HepG2 (cell line): ENCODE data around the gene PCIF1. TPM values are rescaled to one million over a fixed set of nuclear protein-coding genes. Genes with fewer than 3 reads are reported as not detected.
A peak's percentile ranks its signal among the peaks of the same experiment; 100 is the strongest.

ENCODE experiments used
- ATF7-NPFF ChIP-seq: sonication (generic); formaldehyde crosslinking; IDR thresholded peaks from 2 replicates; pipeline ENCODE4 v1.8.1; 2023; ENCODE audit warnings: mild to moderate bottlenecking, low read depth, missing genetic modification reagents, moderate library complexity
- CREB1 ChIP-seq, 2 experiments: fragments of 450-650 bp in 1 of 2; IDR thresholded peaks; 2 replicates each; pipeline ENCODE4 v1.6.1; 2016 to 2017; ENCODE audit warnings: control low read depth in 1 of 2, mild to moderate bottlenecking in 1 of 2, missing compliant biosample characterization in 1 of 2, missing genetic modification characterization in 1 of 2
- FOXJ3 ChIP-seq: sonication (generic); formaldehyde crosslinking; IDR thresholded peaks from 2 replicates; pipeline ENCODE4 v1.4.0; 2020; ENCODE audit warnings: missing genetic modification reagents, mild to moderate bottlenecking, borderline replicate concordance
- KLF15 ChIP-seq: sonication (generic); formaldehyde crosslinking; IDR thresholded peaks from 2 replicates; pipeline ENCODE4 v1.8.1; 2023; ENCODE audit warnings: borderline replicate concordance, mild to moderate bottlenecking, inconsistent platforms, missing genetic modification reagents, mixed read lengths
- SNAI1 ChIP-seq: sonication (generic); formaldehyde crosslinking; IDR thresholded peaks from 2 replicates; pipeline ENCODE4 v1.5.0; 2020; ENCODE audit warnings: mild to moderate bottlenecking, missing genetic modification reagents, borderline replicate concordance
- ZNF263 ChIP-seq: sonication (generic); formaldehyde crosslinking; IDR thresholded peaks from 2 replicates; pipeline ENCODE4 v1.4.0; 2020; ENCODE audit warnings: missing genetic modification reagents
- ZNF512B ChIP-seq: sonication (generic); formaldehyde crosslinking; IDR thresholded peaks from 2 replicates; pipeline ENCODE4 v1.5.1; 2020; ENCODE audit warnings: missing genetic modification reagents, mild to moderate bottlenecking, borderline replicate concordance
- ZNF891 ChIP-seq: sonication (generic); formaldehyde crosslinking; IDR thresholded peaks from 2 replicates; pipeline ENCODE4 v1.5.0; 2020; ENCODE audit warnings: mild to moderate bottlenecking, missing genetic modification reagents
- ZSCAN30 ChIP-seq: sonication (generic); formaldehyde crosslinking; IDR thresholded peaks from 2 replicates; pipeline ENCODE4 v1.5.0; 2020; ENCODE audit warnings: mild to moderate bottlenecking, missing genetic modification reagents
- polyA plus RNA-seq, 8 experiments: library from polyadenylated mRNA; depleted of rRNA in 3 of 8; stranded (reverse) in 7 of 8; unstranded in 1 of 8; fragments of >200 nt; fragmentation: Illumina TruSeq in 4 of 8; extraction: Trizol in 4 of 8; gene quantifications; 2 replicates each; pipeline versions ENCODE4 v1.2.1 to v1.2.3, GENCODE V29; 2011 to 2016; ENCODE audit warnings: low read depth in 4 of 8, missing spikeins in 1 of 8, mixed read lengths in 1 of 8; ENCODE audit not compliant: insufficient read depth in 1 of 8
- total RNA-seq, 5 experiments: library from RNA; depleted of rRNA; stranded (reverse); fragments of >200 nt; fragmentation: Illumina TruSeq; extraction: Trizol; gene quantifications; 2 replicates each; pipeline ENCODE4 v1.2.3, GENCODE V29; 2016; ENCODE audit warnings: low read depth in 1 of 5
- TF ChIP-seq, protein P1 (sequence below): sonication (generic); formaldehyde crosslinking; IDR thresholded peaks from 2 replicates; pipeline ENCODE4 v1.4.0; 2020; ENCODE audit warnings: missing genetic modification reagents, borderline replicate concordance
- TF ChIP-seq, protein P2 (sequence below): sonication (generic); formaldehyde crosslinking; IDR thresholded peaks from 2 replicates; pipeline ENCODE4 v1.4.0; 2020; ENCODE audit warnings: mild to moderate bottlenecking, missing genetic modification reagents
- TF ChIP-seq, protein P3 (sequence below): sonication (generic); formaldehyde crosslinking; IDR thresholded peaks from one replicate; pipeline ENCODE4 v1.5.1; 2020; ENCODE audit warnings: mild to moderate bottlenecking, missing genetic modification reagents; ENCODE audit errors: not compliant biosample characterization

Gene PCIF1
- total and polyA plus RNA-seq, 2 of the 13 experiments (the other 11 are each of a cell fraction or from before 2014, with no cell fraction given), result 20.9 to 24.4 TPM

DNA sequence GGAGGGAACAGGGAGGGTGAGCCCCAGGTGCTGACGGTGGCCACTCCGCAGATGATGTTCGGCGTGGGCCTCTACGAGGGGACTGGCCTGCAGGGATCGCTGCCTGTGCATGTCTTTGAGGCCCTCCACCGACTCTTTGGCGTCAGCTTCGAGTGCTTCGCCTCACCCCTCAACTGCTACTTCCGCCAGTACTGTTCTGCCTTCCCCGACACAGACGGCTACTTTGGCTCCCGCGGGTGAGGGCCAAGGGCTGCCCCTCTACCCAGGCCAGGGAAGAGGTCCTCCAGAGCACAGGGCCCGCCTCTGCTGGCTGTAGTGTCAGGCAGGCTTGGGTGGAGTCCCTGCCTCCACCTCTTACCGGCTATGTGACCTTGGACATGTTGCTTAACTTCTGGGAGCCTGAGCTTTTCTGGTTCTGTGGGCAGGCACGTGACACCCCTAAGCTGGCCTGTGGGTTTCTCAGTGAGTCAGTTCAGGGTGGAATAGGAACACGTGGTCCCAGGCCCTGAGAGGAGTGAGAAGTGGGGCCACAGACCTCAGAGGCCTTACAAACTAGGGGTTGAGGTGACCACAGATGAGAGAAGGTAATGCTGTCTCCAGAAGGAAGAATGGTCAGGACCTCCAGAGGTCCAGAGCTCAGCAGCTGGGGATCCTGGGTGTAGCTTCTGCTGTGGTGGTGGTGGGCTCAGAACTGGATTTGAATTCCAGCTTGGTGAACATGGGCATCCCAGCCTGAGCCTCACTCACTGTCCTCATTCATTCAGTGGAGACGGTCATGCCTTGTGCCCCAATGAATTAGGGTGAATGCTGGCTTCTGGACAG lies 11.9 kb downstream of the PCIF1 start (continued):
- TF ChIP-seq, protein P1, sequence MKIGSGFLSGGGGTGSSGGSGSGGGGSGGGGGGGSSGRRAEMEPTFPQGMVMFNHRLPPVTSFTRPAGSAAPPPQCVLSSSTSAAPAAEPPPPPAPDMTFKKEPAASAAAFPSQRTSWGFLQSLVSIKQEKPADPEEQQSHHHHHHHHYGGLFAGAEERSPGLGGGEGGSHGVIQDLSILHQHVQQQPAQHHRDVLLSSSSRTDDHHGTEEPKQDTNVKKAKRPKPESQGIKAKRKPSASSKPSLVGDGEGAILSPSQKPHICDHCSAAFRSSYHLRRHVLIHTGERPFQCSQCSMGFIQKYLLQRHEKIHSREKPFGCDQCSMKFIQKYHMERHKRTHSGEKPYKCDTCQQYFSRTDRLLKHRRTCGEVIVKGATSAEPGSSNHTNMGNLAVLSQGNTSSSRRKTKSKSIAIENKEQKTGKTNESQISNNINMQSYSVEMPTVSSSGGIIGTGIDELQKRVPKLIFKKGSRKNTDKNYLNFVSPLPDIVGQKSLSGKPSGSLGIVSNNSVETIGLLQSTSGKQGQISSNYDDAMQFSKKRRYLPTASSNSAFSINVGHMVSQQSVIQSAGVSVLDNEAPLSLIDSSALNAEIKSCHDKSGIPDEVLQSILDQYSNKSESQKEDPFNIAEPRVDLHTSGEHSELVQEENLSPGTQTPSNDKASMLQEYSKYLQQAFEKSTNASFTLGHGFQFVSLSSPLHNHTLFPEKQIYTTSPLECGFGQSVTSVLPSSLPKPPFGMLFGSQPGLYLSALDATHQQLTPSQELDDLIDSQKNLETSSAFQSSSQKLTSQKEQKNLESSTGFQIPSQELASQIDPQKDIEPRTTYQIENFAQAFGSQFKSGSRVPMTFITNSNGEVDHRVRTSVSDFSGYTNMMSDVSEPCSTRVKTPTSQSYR (CRISPR knock-in tag), result peak; percentile 81; the same call in 1 of the 2 replicates
- TF ChIP-seq, protein P2, sequence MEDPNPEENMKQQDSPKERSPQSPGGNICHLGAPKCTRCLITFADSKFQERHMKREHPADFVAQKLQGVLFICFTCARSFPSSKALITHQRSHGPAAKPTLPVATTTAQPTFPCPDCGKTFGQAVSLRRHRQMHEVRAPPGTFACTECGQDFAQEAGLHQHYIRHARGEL (CRISPR knock-in tag), result peak; percentile 88
- TF ChIP-seq ZNF891 (CRISPR knock-in tag), result peak; percentile 34; the same call in 1 of the 2 replicates
- no peak for TF ChIP-seq ZNF512B (CRISPR knock-in tag)
- TF ChIP-seq ZNF263 (CRISPR knock-in tag), result peak; percentile 14
- TF ChIP-seq KLF15 (CRISPR knock-in tag), result no peak
- TF ChIP-seq ZSCAN30, result no peak
- TF ChIP-seq SNAI1 (CRISPR knock-in tag), result peak; percentile 89; the same call in 1 of the 2 replicates
- no peak for TF ChIP-seq FOXJ3 (CRISPR knock-in tag)
- no peak for TF ChIP-seq CREB1 (IDR thresholded peaks at IDR 0.05)
- TF ChIP-seq CREB1 (CRISPR knock-in tag; IDR thresholded peaks at IDR 0.05), result no peak
- TF ChIP-seq, protein P3, sequence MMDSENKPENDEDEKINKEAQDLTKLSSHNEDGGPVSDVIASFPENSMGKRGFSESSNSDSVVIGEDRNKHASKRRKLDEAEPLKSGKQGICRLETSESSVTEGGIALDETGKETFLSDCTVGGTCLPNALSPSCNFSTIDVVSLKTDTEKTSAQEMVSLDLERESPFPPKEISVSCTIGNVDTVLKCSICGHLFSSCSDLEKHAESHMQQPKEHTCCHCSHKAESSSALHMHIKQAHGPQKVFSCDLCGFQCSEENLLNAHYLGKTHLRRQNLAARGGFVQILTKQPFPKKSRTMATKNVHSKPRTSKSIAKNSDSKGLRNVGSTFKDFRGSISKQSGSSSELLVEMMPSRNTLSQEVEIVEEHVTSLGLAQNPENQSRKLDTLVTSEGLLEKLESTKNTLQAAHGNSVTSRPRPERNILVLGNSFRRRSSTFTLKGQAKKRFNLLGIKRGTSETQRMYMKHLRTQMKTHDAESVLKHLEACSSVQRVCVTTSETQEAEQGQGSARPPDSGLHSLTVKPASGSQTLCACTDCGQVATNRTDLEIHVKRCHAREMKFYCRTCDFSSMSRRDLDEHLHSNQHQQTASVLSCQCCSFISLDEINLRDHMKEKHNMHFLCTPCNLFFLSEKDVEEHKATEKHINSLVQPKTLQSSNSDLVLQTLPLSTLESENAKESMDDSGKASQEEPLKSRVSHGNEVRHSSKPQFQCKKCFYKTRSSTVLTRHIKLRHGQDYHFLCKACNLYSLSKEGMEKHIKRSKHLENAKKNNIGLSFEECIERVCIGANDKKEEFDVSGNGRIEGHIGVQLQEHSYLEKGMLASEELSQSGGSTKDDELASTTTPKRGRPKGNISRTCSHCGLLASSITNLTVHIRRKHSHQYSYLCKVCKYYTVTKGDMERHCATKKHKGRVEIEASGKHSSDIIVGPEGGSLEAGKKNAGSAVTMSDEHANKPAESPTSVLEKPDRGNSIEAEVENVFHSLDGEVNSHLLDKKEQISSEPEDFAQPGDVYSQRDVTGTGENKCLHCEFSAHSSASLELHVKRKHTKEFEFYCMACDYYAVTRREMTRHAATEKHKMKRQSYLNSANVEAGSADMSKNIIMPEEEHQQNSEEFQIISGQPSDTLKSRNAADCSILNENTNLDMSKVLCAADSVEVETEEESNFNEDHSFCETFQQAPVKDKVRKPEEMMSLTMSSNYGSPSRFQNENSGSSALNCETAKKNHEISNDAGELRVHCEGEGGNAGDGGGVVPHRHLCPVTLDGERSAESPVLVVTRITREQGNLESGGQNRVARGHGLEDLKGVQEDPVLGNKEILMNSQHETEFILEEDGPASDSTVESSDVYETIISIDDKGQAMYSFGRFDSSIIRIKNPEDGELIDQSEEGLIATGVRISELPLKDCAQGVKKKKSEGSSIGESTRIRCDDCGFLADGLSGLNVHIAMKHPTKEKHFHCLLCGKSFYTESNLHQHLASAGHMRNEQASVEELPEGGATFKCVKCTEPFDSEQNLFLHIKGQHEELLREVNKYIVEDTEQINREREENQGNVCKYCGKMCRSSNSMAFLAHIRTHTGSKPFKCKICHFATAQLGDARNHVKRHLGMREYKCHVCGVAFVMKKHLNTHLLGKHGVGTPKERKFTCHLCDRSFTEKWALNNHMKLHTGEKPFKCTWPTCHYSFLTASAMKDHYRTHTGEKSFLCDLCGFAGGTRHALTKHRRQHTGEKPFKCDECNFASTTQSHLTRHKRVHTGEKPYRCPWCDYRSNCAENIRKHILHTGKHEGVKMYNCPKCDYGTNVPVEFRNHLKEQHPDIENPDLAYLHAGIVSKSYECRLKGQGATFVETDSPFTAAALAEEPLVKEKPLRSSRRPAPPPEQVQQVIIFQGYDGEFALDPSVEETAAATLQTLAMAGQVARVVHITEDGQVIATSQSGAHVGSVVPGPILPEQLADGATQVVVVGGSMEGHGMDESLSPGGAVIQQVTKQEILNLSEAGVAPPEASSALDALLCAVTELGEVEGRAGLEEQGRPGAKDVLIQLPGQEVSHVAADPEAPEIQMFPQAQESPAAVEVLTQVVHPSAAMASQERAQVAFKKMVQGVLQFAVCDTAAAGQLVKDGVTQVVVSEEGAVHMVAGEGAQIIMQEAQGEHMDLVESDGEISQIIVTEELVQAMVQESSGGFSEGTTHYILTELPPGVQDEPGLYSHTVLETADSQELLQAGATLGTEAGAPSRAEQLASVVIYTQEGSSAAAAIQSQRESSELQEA (CRISPR knock-in tag), result peak; percentile 80
- peak; percentile 80; the same call in 1 of the 2 replicates for TF ChIP-seq ATF7-NPFF
